Kidney (tissue), 14 donors: ENCODE data around the gene PLCB4. TPM values are rescaled to one million over a fixed set of nuclear protein-coding genes. Genes with fewer than 3 reads are reported as not detected.
A peak's percentile ranks its signal among the peaks of the same experiment; 100 is the strongest.

Source experiments
- DNase-seq, 5 donors: peaks; one replicate each; pipeline ENCODE4 v3.0.0-alpha.2; 2013 to 2020
- FAIRE-seq: peaks from 2 replicates; lab custom pipeline; 2012; peaks lifted over from hg19 to GRCh38; lab: Jason Lieb, UNC
- H3K27ac ChIP-seq, 2 donors: one replicate each; pipeline ENCODE4 v1.7.0; 2013; ENCODE audit warnings: low read depth in 2 of 2, low read length in 2 of 2, inconsistent platforms in 1 of 2
- H3K27me3 ChIP-seq: one replicate; pipeline ENCODE4 v1.7.1; 2013; ENCODE audit warnings: low read length, inconsistent platforms; ENCODE audit not compliant: control insufficient read depth, insufficient read depth
- H3K36me3 ChIP-seq, 3 donors: one replicate each; pipeline versions ENCODE4 v1.7.0 to v1.7.1; 2013; ENCODE audit warnings: low read length in 3 of 3, control low read depth in 1 of 3, inconsistent platforms in 1 of 3; ENCODE audit not compliant: insufficient read depth in 3 of 3, control insufficient read depth in 2 of 3
- H3K4me1 ChIP-seq, 3 donors: one replicate each; pipeline versions ENCODE4 v1.7.0 to v1.7.1; 2013; ENCODE audit warnings: low read length in 3 of 3, inconsistent platforms in 1 of 3, low read depth in 1 of 3; ENCODE audit not compliant: control insufficient read depth in 2 of 3, insufficient read depth in 2 of 3
- H3K4me3 ChIP-seq, 3 donors: one replicate each; pipeline versions ENCODE4 v1.7.0 to v1.8.1; 2013; ENCODE audit warnings: low read length in 3 of 3, control low read depth in 1 of 3, inconsistent platforms in 1 of 3
- H3K9ac ChIP-seq, 3 donors: one replicate each; pipeline versions ENCODE4 v1.7.0 to v1.7.1; 2013; ENCODE audit warnings: low read length in 3 of 3, control low read depth in 1 of 3, inconsistent platforms in 1 of 3
- H3K9me3 ChIP-seq, 3 donors: one replicate each; pipeline versions ENCODE4 v1.7.0 to v1.7.1; 2013; ENCODE audit warnings: low read length in 3 of 3, control low read depth in 1 of 3, inconsistent platforms in 1 of 3; ENCODE audit not compliant: control insufficient read depth in 2 of 3, insufficient read depth in 1 of 3
- intact Hi-C: fragments of 100-400 bp; cut with DNase I; formaldehyde crosslinking; loops from one replicate; pipeline ENCODE4 v1.11.1; 2022
- polyA plus RNA-seq: library from polyadenylated mRNA; stranded (reverse); fragments of 350-450 nt; fragmentation: Illumina TruSeq; extraction: RNeasy Lipid Tissue Mini Kit (QIAGEN cat#74804); gene quantifications from one replicate; pipeline ENCODE4 v1.2.3, GENCODE V29; 2014; ENCODE audit warnings: low read depth, low replicate concordance; ENCODE audit not compliant: insufficient read depth
- total RNA-seq: library from RNA; stranded (reverse); fragmentation: NEBNext Ultra II Directional; extraction: Animal tissue kit (Norgen Biotek cat#: 25700); gene quantifications from one replicate; pipeline ENCODE4 v1.2.1, GENCODE V29; 2021
- TF ChIP-seq, protein P1 (sequence below): IDR thresholded peaks from 3 replicates; pipeline ENCODE4 v1.5.1; 2012; ENCODE audit warnings: mild to moderate bottlenecking, moderate library complexity, borderline replicate concordance; ENCODE audit not compliant: insufficient read depth; ENCODE audit errors: extremely low read depth
- donor health status: control.
- donor health status: control.
- donor health status: control.
- donor health status: control.
- donor health status: control.
- donor health status: DM: yes; HTN: yes; CAD: no.
- donor health status: Normal renal cell carcinoma (clear cell type).

The PLCB4 gene
- total and polyA plus RNA-seq, 2 donors from 2014 or later: 2.8 to 17.7 TPM

DNA sequence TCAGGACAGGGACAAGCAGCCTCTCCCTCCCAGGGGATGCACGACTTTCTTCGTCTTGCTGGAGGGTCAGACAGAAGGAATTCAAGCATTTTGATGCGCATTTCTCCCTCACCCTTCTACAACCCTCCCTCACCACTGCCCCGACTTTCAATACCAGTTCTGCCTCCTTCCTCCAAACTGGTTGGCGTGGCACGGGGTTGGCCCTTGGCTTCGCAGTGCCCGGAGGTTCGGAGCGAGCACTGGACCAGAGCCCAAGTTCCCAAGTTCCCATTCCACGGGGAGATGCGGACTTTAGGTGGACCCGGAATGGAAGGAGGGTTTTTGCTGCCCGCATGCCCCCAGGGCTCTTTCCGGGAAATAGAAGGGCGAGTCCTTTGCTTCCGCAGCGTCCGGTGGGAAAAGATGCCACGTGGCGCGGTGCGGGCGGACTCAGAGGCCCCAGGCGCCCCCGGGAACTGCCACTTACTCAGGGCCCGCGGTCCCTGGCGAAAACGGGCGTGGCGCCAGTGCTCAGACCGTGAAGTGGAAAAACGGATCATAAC lies 437.5 kb downstream of the PLCB4 start:
- peaks cover 35% of the 10 kb centered on the region for H3K27me3 ChIP-seq
- H3K4me3 ChIP-seq: no peak overlapping the region

DNA sequence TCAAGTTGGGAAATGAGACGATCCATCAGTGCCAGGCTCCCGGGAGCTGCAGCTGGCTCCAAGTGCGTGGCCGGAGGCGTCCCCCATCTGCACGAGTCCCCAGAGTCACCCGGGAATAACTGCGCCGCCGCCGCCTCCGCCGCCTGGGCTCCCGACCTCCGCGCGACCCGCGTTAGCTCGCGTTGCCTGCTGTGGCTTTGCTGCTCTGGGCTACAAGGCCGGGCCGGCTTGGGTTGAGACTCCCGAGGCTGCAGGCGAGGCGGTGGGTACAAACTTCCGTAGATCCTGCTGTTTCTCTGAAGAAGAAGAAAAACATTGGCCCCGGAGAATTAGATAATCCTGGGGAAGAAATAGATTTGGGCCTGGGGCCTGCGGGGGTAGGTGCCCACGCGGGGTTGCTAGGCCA lies 438.1 kb downstream of the PLCB4 start:
- Histone ChIP-seq H3K27me3 (peaks cover 41% of the 10 kb centered on the region), H3K4me1 (peaks cover 0 to 2% (median 0%) of the 10 kb centered on the region in 3 donors), H3K9me3 (no peaks in the 10 kb centered on the region), H3K27ac (no peak overlapping the region), H3K9ac (no peak overlapping the region), H3K36me3 (no peaks in the 10 kb centered on the region), H3K4me3 (no peak overlapping the region)
- DNase-seq (peak in 4 of 5 donors; percentile 55 to 65 (median 60)), FAIRE-seq (no peak)
- TF ChIP-seq, protein P1, sequence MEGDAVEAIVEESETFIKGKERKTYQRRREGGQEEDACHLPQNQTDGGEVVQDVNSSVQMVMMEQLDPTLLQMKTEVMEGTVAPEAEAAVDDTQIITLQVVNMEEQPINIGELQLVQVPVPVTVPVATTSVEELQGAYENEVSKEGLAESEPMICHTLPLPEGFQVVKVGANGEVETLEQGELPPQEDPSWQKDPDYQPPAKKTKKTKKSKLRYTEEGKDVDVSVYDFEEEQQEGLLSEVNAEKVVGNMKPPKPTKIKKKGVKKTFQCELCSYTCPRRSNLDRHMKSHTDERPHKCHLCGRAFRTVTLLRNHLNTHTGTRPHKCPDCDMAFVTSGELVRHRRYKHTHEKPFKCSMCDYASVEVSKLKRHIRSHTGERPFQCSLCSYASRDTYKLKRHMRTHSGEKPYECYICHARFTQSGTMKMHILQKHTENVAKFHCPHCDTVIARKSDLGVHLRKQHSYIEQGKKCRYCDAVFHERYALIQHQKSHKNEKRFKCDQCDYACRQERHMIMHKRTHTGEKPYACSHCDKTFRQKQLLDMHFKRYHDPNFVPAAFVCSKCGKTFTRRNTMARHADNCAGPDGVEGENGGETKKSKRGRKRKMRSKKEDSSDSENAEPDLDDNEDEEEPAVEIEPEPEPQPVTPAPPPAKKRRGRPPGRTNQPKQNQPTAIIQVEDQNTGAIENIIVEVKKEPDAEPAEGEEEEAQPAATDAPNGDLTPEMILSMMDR: no peak
- intact Hi-C loops: no loop called here

More for the DNA sequence above, 437.5 kb downstream of the PLCB4 start:
- DNase-seq (peak in 2 of 5 donors; percentile 18 to 45), FAIRE-seq (no peak)
- Histone ChIP-seq H3K9ac (no peak overlapping the region), H3K36me3 (no peaks in the 10 kb centered on the region), H3K4me1 (peaks cover 0 to 2% (median 0%) of the 10 kb centered on the region in 3 donors), H3K9me3 (no peaks in the 10 kb centered on the region), H3K27ac (no peak overlapping the region)
- intact Hi-C loops: no loop called here
- TF ChIP-seq, protein P1: no peak

DNA sequence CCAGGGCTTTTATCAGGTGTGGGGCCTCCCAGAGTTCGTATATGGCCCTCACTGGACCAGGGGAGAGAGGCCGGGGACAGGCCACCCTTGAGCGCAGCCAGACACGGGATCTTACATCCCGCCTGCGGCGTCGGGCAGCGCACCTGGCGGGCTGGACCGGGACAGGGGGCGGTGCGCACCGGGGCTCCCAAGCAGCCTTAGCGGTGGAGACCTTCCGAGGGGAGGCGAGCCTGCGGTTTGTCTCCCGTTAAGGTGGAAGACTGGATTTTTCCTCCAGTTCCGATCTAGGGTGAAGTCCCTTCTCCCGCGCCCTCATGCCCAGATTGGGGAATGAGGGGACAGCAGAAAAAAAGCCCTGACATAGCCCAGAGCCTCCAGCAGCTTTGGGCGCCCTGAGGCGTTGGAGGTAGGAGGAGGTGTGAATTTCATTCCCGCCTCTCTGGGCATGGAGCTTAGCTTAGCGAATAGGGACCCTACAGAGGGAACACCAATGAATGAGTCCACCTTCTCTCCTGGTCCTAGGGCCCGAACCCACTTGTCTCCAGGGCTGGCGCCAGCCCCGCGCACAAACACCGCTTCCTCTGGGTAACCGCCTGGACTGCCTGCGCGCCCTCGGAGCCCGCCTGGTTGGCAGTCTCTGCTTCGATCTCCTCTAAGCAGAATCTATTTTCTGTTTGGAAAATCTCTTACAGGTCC lies 438.8 kb downstream of the PLCB4 start:
- TF ChIP-seq, protein P1: no peak
- Histone ChIP-seq H3K27ac (no peak overlapping the region), H3K9ac (no peak overlapping the region), H3K27me3 (peaks cover 48% of the 10 kb centered on the region), H3K9me3 (no peaks in the 10 kb centered on the region), H3K4me1 (peaks cover 0 to 2% (median 0%) of the 10 kb centered on the region in 3 donors), H3K36me3 (no peaks in the 10 kb centered on the region), H3K4me3 (no peak overlapping the region)
- FAIRE-seq (no peak), DNase-seq (peak in 1 of 5 donors; percentile 24)
- intact Hi-C loops: no loop called here
